ENCODE measurements around the gene CEACAM20. TPM values are rescaled to one million over a fixed set of nuclear protein-coding genes. Genes with fewer than 3 reads are reported as not detected.

CEACAM20 gene
- total RNA-seq, 1 donor from 2014 or later = not detected

- no peak for TF ChIP-seq CTCF (IDR thresholded peaks at IDR 0.05; ENCODE audit: unreplicated experiment)
- no peak overlapping the region for H3K4me3 Mint-ChIP-seq
- H3K27ac Mint-ChIP-seq = no peak overlapping the region
- H3K36me3 Mint-ChIP-seq = no peaks in the 10 kb centered on the region
- H3K27me3 Mint-ChIP-seq (ENCODE audit: low read depth) = peaks cover 20% of the 10 kb centered on the region
- H3K9me3 Mint-ChIP-seq = peaks cover 30% of the 10 kb centered on the region
- no peak for DNase-seq (ENCODE audit: low spot score in 2 of 2, unreplicated experiment in 2 of 2)
- no peaks in the 10 kb centered on the region for H3K4me1 Mint-ChIP-seq
Measured at GRCh38 chr19:44532819-44533218, 3.3 kb upstream of the CEACAM20 start.

GRCh38 chr19:44530777-44531176, 1.3 kb upstream of the CEACAM20 start:
- Mint-ChIP-seq H3K4me1 (no peaks in the 10 kb centered on the region), H3K4me3 (no peak overlapping the region), H3K9me3 (peaks cover 16% of the 10 kb centered on the region), H3K27me3 (ENCODE audit: low read depth) (peaks cover 21% of the 10 kb centered on the region), H3K36me3 (no peaks in the 10 kb centered on the region), H3K27ac (no peak overlapping the region)
- no peak for DNase-seq (ENCODE audit: low spot score in 2 of 2, unreplicated experiment in 2 of 2)
- no peak for TF ChIP-seq CTCF (IDR thresholded peaks at IDR 0.05; ENCODE audit: unreplicated experiment)

DNA sequence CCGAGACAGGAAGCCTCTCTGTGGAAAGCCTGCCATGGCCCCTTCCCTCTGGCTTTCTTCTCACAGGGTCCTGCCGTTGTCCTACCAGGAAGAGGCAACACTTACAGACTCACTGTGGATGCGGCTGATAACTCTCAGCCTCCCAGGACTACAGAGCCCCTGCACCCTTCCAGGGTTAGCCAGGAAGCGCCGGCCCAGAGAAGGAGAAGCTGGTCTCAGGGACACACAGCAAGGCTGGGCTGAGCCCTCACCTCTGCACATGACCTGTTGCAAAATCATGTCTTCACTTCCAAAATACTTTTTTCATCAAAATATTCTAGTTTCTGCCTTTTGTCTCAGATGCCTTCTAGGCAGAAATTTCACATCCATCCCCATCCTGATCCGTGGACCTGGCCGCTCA, 1.9 kb downstream of the CEACAM20 start:
- H3K27ac Mint-ChIP-seq = no peak overlapping the region
- H3K4me1 Mint-ChIP-seq = no peaks in the 10 kb centered on the region
- TF ChIP-seq CTCF (IDR thresholded peaks at IDR 0.05; ENCODE audit: unreplicated experiment) = no peak
- H3K27me3 Mint-ChIP-seq (ENCODE audit: low read depth) = peaks cover 10% of the 10 kb centered on the region
- H3K4me3 Mint-ChIP-seq = no peak overlapping the region
- no peaks in the 10 kb centered on the region for H3K36me3 Mint-ChIP-seq
- DNase-seq (ENCODE audit: low spot score in 2 of 2, unreplicated experiment in 2 of 2) = no peak
- H3K9me3 Mint-ChIP-seq = peaks cover 8% of the 10 kb centered on the region

DNA sequence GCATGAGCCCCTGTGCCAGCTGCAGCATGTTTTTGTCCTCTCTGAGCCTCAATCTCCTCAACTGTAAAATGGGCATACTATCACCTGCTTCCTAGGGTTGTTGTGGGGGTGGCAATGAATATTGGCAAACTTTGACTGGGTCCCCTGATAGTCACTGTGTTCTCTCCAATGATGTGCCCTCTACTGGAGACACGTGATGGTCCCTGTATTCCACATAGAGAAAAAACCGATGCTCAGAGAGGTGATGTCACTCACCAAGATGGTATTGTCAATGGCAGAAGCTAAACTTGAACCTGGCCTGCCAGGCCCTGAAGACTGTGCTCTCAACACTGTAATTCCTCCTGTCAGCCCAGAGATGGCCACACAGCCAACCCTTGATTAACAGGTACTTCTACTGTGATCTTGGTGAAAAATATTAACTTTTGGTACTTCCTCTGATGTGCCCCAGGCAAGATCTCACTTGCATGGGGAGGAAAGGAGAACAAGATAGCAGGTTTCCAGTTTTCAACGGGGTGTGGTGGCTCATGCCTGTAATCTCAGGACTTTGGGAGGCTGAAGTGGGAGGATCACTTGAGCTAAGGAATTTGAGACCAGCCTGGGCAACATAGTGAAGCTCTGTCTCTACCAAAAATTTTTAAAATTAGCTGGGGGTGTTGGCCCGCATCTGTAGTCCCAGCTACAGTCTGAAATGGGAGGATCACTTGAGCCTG, 3.6 kb downstream of the CEACAM20 start:
- no peak overlapping the region for H3K4me3 Mint-ChIP-seq
- no peaks in the 10 kb centered on the region for H3K4me1 Mint-ChIP-seq
- no peaks in the 10 kb centered on the region for H3K36me3 Mint-ChIP-seq
- peaks cover 10% of the 10 kb centered on the region for H3K27me3 Mint-ChIP-seq (ENCODE audit: low read depth)
- no peak overlapping the region for H3K27ac Mint-ChIP-seq
- no peak for DNase-seq (ENCODE audit: low spot score in 2 of 2, unreplicated experiment in 2 of 2)
- TF ChIP-seq CTCF (IDR thresholded peaks at IDR 0.05; ENCODE audit: unreplicated experiment) = no peak
- H3K9me3 Mint-ChIP-seq = peaks cover 8% of the 10 kb centered on the region

DNA sequence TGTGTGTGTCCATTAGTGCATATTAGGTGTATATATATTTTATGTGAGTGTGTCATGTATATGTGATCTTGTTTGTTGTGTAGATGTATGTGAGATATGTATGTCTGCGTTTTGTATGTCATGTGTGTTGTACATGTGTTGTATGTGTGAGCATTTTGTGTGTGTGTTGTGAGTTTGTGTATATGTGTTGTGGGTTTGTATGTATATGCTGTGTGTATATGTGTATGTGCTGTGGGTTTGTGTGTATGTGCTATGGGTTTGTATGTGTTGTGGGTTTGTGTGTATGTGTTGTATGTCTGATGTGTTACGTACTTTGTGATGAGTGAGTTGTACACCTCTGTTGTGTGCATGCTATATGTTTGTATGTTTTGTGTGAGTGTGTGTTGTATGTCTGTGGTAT, 8.1 kb downstream of the CEACAM20 start:
- peaks cover 5% of the 10 kb centered on the region for H3K9me3 Mint-ChIP-seq

More for the DNA sequence above, 8.1 kb downstream of the CEACAM20 start:
- Mint-ChIP-seq H3K27ac (no peak overlapping the region), H3K36me3 (no peaks in the 10 kb centered on the region), H3K4me3 (no peak overlapping the region), H3K27me3 (ENCODE audit: low read depth) (no peaks in the 10 kb centered on the region), H3K4me1 (no peaks in the 10 kb centered on the region)
- DNase-seq (ENCODE audit: low spot score in 2 of 2, unreplicated experiment in 2 of 2) = no peak
- TF ChIP-seq CTCF (IDR thresholded peaks at IDR 0.05; ENCODE audit: unreplicated experiment) = no peak
